Aorta (tissue), 5 donors: Measurements from ENCODE around the gene KIF26A. TPM values are rescaled to one million over a fixed set of nuclear protein-coding genes. Genes with fewer than 3 reads are reported as not detected.

Source experiments
- ATAC-seq: fragments of 200-7000 bp; cut with Tn5 transposase; one replicate; pipeline ENCODE4 v1.9.1; 2022; ENCODE audit warnings: moderate library complexity; ENCODE audit not compliant: low FRiP score
- DNase-seq, 2 donors: peaks; one replicate each; pipeline ENCODE4 v3.0.0-alpha.2; 2020
- H3K27ac ChIP-seq, 2 donors: one replicate each; pipeline ENCODE4 v1.5.1; 2013; ENCODE audit warnings: low read length in 2 of 2, mild to moderate bottlenecking in 2 of 2, moderate library complexity in 2 of 2, control low read depth in 1 of 2, inconsistent platforms in 1 of 2, low read depth in 1 of 2
- H3K27me3 ChIP-seq, 2 donors: one replicate each; pipeline ENCODE4 v1.6.1; 2013; ENCODE audit warnings: control low read depth in 1 of 2, low read length in 1 of 2, mild to moderate bottlenecking in 1 of 2, moderate library complexity in 1 of 2; ENCODE audit not compliant: insufficient read depth in 2 of 2, control insufficient read depth in 1 of 2
- H3K36me3 ChIP-seq, 2 donors: one replicate each; pipeline ENCODE4 v1.6.1; 2013; ENCODE audit warnings: control low read depth in 1 of 2, low read length in 1 of 2, mild to moderate bottlenecking in 1 of 2; ENCODE audit not compliant: insufficient read depth in 2 of 2, control insufficient read depth in 1 of 2
- H3K4me1 ChIP-seq, 2 donors: one replicate each; pipeline ENCODE4 v1.6.1; 2013; ENCODE audit warnings: low read length in 2 of 2, control low read depth in 1 of 2, mild to moderate bottlenecking in 1 of 2, moderate library complexity in 1 of 2; ENCODE audit not compliant: insufficient read depth in 2 of 2, control insufficient read depth in 1 of 2
- H3K4me3 ChIP-seq, 2 donors: one replicate each; pipeline ENCODE4 v1.5.1; 2013; ENCODE audit warnings: low read length in 2 of 2, control low read depth in 1 of 2, mild to moderate bottlenecking in 1 of 2
- H3K9me3 ChIP-seq: one replicate; pipeline ENCODE4 v1.6.1; 2013; ENCODE audit warnings: mild to moderate bottlenecking, low read length; ENCODE audit not compliant: control insufficient read depth
- WGBS, 2 donors: extraction: QIAGEN DNeasy Blood & Tissue Kit; methylation state at CpG; one replicate each; pipeline ENCODE4 v1.1.7; 2013; 5-methylcytosine and 5-hydroxymethylcytosine counted together
- intact Hi-C, 2 donors: fragments of 100-400 bp; cut with DNase I; formaldehyde crosslinking; loops; one replicate each; pipeline versions ENCODE4 v1.14.2 to v1.15.0; 2022
- polyA plus RNA-seq, 2 donors: library from polyadenylated mRNA; stranded (reverse); fragments of 200-250 nt; gene quantifications; one replicate each; pipeline ENCODE4 v1.2.3, GENCODE V29; 2013
- total RNA-seq, 2 donors: library from RNA; stranded (reverse); fragmentation: NEBNext Ultra II Directional; extraction: Animal tissue kit (Norgen Biotek cat#: 25700); gene quantifications; one replicate each; pipeline ENCODE4 v1.2.1, GENCODE V29; 2021
- donor health status: healthy with polysubstance abuse.
- donor health status: Bipolar disorder and iron deficiency.
- donor health status: DM: no; HTN: no; CAD: no.
- donor health status: DM: no; HTN: no; CAD: no.
- donor health status: DM: yes; HTN: yes; CAD: no.

The KIF26A gene
- total and polyA plus RNA-seq, 4 donors: 0.13 to 8.3 (median 3.2) TPM

GRCh38 chr14:104180561-104181165 lies 42.3 kb downstream of the KIF26A start:
- intact Hi-C loops: no loop called here
- ATAC-seq (no peak), DNase-seq (no peak)
- no peaks in the 10 kb centered on the region for H3K4me1 ChIP-seq
- H3K9me3 ChIP-seq: no peaks in the 10 kb centered on the region
- no peak overlapping the region for H3K4me3 ChIP-seq
- no peaks in the 10 kb centered on the region for H3K36me3 ChIP-seq
- 59 to 71% methylated on average over 26 of the region's 26 CpGs for WGBS, 2 donors
- H3K27ac ChIP-seq: no peak overlapping the region
- H3K27me3 ChIP-seq: no peaks in the 10 kb centered on the region

- intact Hi-C loops: no loop called here
- Histone ChIP-seq H3K4me3 (no peak overlapping the region), H3K36me3 (no peaks in the 10 kb centered on the region), H3K9me3 (no peaks in the 10 kb centered on the region), H3K4me1 (no peaks in the 10 kb centered on the region), H3K27me3 (no peaks in the 10 kb centered on the region), H3K27ac (no peak overlapping the region)
- WGBS, 2 donors: 85 to 90% methylated on average over 27 of the region's 27 CpGs
- ATAC-seq: no peak
- DNase-seq: no peak
Observed at GRCh38 chr14:104181761-104182530, 43.6 kb downstream of the KIF26A start.

GRCh38 chr14:104182857-104183425 lies 44.6 kb downstream of the KIF26A start:
- no peak for DNase-seq
- no peak overlapping the region for H3K4me3 ChIP-seq
- WGBS, 2 donors: 90 to 91% methylated on average over 15 to 16 of the region's 16 CpGs
- intact Hi-C loops: no loop called here
- ATAC-seq: no peak
- no peaks in the 10 kb centered on the region for H3K9me3 ChIP-seq
- H3K4me1 ChIP-seq: no peaks in the 10 kb centered on the region
- H3K36me3 ChIP-seq: no peaks in the 10 kb centered on the region
- H3K27ac ChIP-seq: no peak overlapping the region
- H3K27me3 ChIP-seq: no peaks in the 10 kb centered on the region

- Histone ChIP-seq H3K4me3 (no peak overlapping the region), H3K9me3 (no peaks in the 10 kb centered on the region), H3K27me3 (no peaks in the 10 kb centered on the region), H3K4me1 (no peaks in the 10 kb centered on the region), H3K27ac (no peak overlapping the region), H3K36me3 (no peaks in the 10 kb centered on the region)
- ATAC-seq (no peak), DNase-seq (no peak)
- intact Hi-C loops: no loop called here
- WGBS, 2 donors: 83 to 86% methylated on average over 12 to 13 of the region's 13 CpGs
Observed at GRCh38 chr14:104183796-104184195, 45.4 kb downstream of the KIF26A start.

GRCh38 chr14:104184506-104184905 lies 46.1 kb downstream of the KIF26A start:
- ATAC-seq (no peak), DNase-seq (no peak)
- 73 to 75% methylated on average over 10 to 12 of the region's 12 CpGs for WGBS, 2 donors
- no peaks in the 10 kb centered on the region for H3K4me1 ChIP-seq
- H3K4me3 ChIP-seq: no peak overlapping the region
- no peaks in the 10 kb centered on the region for H3K27me3 ChIP-seq
- H3K36me3 ChIP-seq: no peaks in the 10 kb centered on the region
- H3K9me3 ChIP-seq: no peaks in the 10 kb centered on the region
- no peak overlapping the region for H3K27ac ChIP-seq
- intact Hi-C loops: no loop called here

GRCh38 chr14:104184911-104185499 lies 46.6 kb downstream of the KIF26A start:
- 61 to 64% methylated on average over 20 of the region's 20 CpGs for WGBS, 2 donors
- Histone ChIP-seq H3K36me3 (no peaks in the 10 kb centered on the region), H3K9me3 (no peaks in the 10 kb centered on the region), H3K4me3 (no peak overlapping the region), H3K27ac (no peak overlapping the region), H3K4me1 (no peaks in the 10 kb centered on the region), H3K27me3 (no peaks in the 10 kb centered on the region)
- ATAC-seq (no peak), DNase-seq (no peak)
- intact Hi-C loops: no loop called here

- Histone ChIP-seq H3K4me1 (no peaks in the 10 kb centered on the region), H3K9me3 (no peaks in the 10 kb centered on the region), H3K36me3 (no peaks in the 10 kb centered on the region), H3K27ac (no peak overlapping the region), H3K27me3 (no peaks in the 10 kb centered on the region), H3K4me3 (no peak overlapping the region)
- no peak for DNase-seq
- ATAC-seq: no peak
- 75 to 80% methylated on average over 16 of the region's 16 CpGs for WGBS, 2 donors
- intact Hi-C loops: no loop called here
Observed at GRCh38 chr14:104185916-104186495, 47.6 kb downstream of the KIF26A start.

GRCh38 chr14:104186575-104186974 lies 48.2 kb downstream of the KIF26A start:
- H3K36me3 ChIP-seq: no peaks in the 10 kb centered on the region
- no peak for DNase-seq
- intact Hi-C loops: no loop called here
- H3K4me3 ChIP-seq: no peak overlapping the region
- no peaks in the 10 kb centered on the region for H3K4me1 ChIP-seq
- no peaks in the 10 kb centered on the region for H3K9me3 ChIP-seq
- no peak overlapping the region for H3K27ac ChIP-seq
- WGBS, 2 donors: 56 to 68% methylated on average over 12 of the region's 12 CpGs
- no peaks in the 10 kb centered on the region for H3K27me3 ChIP-seq
- no peak for ATAC-seq
